Kidney glomerular epithelial cell (primary cell): Measurements from ENCODE around the gene GFRA1.

Source experiments
- DNase-seq: peaks from one replicate; lab custom pipeline; 2025; lab: John Stamatoyannopoulos, UW

GFRA1 gene

DNA sequence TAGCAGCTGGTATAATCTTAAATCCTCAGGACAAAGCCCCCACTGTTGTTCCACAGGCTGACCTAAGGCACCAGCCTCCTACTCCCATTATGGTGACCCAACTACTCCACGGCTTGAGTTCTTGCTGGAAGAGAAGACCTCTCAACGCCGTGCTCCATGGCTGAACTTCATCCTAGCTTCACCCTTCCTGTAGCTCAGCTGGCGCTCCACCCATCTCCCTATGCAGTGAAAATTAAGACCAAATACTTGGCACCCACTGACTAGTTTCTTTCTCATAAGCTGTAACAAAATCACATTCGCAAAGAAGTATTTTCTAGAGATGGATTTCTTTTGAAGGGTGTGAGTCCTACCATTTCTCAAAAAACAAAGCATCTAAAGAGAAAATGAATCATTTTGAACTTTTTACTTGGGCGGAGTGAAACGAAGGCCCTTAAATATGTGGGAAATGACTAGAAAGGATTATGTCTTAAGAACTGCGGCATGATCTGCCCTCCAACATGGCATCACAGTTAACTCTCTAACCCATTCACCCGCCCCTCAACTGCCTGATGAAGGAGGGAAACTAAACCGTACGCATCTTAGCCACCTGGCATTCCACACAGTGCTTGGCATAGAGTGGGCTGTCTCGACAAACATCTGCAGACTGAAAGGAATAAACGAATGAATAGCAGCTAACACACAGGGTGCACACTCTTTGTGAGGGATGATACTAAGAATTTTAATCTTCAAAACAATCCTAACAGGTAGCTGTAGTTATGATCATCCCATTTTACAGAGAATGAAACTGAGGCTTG, 32.7 kb downstream of the GFRA1 start:
- no peak for DNase-seq

GRCh38 chr10:116239229-116239628, 33.8 kb downstream of the GFRA1 start:
- no peak for DNase-seq

GRCh38 chr10:116237970-116238369, 35.0 kb downstream of the GFRA1 start:
- no peak for DNase-seq

- no peak for DNase-seq
Measured at GRCh38 chr10:116237260-116237659, 35.7 kb downstream of the GFRA1 start.

DNA sequence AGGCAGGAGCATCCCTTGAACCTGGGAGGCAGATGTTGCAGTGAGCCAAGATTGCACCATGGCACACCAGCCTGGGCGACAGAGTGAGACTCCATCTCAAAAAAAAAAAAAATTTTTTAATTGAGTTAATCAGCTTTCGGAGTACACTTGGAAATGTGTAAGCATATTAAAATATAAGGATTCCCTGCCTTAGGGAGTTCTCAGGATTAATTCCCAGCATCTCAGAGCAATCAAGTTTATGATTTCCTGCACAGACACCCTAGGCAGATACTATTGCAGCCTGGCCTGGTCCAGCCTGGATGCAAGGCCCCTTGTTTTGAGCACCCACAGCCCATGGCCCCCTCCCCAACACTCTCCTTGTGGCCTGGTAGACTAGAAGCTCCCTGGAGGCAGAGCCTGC, 39.8 kb downstream of the GFRA1 start:
- DNase-seq = no peak

DNA sequence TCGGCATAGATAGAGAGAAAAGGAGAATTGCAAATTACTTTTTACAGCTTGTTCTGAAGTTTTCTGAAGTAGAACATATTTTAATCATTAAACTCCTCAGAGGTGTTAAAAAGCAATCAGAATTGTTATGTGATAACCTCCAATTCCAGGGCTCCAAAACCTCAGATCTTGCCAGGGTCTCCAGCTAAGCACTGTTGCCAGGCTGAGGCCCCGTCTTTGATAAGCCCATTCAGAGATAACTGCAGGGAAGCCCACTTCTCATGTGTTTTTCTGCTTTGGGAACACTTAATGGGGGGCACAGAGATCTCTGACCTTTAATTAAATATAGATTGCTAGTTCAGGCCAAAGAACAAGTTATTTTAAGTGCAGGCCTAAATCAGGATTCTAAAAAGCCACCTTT, 40.4 kb downstream of the GFRA1 start:
- DNase-seq = no peak

GRCh38 chr10:116226766-116227165, 46.2 kb downstream of the GFRA1 start:
- DNase-seq = no peak

DNA sequence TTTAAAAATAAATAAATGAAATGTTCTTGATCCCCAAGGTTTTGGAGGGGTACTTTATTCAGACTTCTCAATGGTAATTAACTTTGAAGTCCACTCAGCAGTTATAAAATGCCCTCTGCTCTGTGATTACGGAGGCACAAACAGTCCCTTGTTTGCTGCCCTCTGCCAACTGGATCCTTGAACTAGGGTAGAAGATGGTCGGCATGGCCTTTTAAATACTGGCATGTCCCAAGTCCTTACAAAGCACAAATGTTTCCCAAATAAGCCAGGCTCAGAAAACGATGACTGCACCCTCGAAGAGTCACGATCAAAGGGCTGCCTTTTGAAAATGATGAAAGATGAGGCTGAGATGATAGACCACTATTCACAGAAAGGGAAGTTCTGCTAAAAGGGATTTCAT, 47.0 kb downstream of the GFRA1 start:
- DNase-seq = no peak

GRCh38 chr10:116223289-116223688, 49.7 kb downstream of the GFRA1 start:
- no peak for DNase-seq

DNA sequence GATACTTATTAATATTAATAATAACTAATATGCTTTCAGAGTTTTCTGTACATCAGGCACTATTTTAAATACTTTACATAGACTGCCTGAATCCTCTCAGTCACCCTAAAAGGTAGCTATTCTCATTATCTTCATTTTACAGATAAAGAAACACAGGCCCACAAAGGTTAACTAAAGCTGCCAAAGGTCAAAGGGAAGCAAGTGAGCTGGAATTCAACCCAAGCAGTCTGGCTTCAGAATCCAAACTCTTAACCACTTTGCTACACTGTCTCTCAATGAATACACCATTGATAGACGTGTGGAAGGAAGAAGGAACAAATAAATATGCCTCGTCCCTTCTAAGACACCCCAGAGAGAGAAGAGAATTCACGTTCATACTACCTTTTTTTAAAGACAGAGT, 52.0 kb downstream of the GFRA1 start:
- no peak for DNase-seq

GRCh38 chr10:116216676-116217075, 56.3 kb downstream of the GFRA1 start:
- DNase-seq = peak; percentile 35

GRCh38 chr10:116215651-116216050, 57.4 kb downstream of the GFRA1 start:
- DNase-seq = no peak

DNA sequence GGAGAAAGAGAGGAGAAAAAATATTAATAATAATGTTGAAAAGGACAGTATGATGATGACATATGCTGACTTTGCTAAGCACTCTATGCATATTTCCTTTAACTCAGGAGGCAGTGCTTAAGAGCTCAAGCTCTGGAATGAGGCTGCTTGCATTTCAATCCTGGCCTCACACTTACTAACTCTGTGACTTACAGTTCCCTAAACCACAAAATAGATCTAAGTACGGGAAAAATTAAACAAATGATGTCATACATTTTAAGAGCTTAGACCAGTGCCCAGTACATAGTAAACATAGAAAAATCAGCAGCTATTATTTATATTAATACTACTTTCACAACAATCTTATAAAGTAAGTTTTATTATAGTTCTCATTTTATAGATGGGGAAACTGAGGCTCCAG, 61.3 kb downstream of the GFRA1 start:
- peak; percentile 37 for DNase-seq

DNA sequence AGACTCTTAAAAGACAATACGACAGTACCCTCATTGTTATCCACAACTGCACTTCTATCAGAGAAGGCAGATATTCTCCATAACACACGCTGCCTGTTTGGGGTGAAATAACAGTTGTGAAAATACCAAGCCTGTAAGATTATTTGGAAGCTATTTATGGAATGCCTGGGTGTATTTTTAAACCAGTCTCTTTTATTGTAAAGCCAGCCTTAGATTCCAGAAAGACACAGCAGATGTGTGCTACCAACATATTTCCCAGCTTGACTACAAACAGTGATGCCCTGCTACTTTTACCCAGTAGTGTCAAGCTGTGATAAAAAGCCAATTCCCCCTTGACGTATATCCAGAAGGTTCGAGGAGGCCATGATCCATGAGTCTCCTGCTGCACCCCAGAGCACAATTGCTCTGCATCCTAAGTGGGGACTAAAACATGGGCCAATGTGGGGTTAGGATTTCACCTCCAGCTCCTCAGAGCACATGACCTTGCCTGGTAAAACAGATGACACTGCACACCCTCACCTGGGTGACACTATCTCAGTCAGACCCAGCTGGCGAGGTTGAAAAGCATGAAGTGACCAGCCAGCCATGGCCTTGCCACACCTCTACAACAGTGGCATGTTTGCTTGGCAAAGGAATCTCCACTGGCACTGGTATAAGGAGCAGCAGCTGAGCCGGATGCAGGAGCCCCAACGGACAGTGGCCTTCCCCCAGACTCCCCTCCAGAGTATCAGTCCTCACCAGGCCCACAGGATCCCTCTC, 62.2 kb downstream of the GFRA1 start:
- no peak for DNase-seq

DNA sequence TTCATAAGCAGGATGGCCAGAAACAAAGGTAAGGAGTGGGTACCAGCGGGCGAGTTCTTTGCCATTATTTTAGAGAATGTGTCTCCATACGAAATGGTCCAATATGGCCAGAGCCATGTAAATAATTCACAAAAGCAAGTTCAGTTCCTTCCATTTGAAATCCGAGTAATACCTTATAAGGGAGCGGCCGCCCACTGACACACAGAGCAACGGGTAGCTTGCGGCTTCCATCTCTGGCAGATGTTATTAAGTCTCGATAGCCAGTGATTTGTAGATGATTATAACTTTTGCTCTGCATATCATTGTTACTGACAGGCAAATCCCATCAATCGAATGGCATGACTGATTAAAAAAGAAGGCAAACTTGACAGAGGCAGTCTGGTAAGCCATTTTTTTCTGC, 63.2 kb downstream of the GFRA1 start:
- no peak for DNase-seq

DNA sequence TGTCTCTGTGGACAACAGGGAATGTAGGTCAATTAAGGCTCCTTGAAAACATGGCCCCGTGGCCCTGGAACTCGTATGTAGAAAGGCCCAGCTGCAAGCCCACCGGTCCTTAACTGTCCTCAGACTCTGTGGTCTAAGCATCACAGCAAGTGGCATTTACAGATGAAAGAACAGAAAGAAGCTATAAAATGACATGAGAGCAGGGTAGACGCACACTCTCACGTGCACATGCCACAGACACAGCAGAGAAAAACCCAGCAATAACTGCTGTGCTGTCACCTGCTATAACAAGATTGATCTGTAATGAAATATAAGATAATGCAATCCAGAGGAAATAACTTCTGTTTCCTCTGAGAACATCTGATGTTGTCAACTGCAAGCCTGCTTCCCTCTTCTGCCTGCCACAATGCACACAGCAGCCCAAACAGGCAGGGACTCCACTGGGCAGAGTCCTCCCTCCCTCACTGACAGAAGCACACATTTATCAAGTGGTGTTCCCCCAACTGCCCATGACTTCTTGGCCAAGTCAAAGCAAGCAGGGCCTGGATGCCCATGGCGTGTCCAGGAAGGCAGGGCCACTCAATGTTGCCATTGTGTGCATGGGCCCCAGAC, 63.9 kb downstream of the GFRA1 start:
- no peak for DNase-seq

DNA sequence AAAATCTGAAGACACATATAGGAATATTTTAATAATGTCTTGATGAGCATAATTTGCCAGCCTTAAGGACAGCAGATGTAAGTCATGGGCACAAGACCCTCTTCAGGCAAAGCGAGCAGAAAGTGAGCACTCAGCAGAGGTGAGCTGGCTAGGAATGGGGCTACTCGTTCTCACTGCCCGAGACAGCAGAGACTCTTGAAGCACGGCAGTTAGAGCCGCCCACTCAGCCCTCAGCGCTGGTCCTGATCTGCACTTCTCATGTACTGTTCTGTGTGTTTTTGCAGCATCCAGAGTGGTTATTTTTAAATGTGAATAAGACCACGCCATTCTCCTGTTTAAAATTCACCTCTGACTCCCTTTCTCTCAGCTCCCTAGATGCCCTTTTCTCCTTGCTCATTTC, 65.3 kb downstream of the GFRA1 start:
- DNase-seq = no peak

DNA sequence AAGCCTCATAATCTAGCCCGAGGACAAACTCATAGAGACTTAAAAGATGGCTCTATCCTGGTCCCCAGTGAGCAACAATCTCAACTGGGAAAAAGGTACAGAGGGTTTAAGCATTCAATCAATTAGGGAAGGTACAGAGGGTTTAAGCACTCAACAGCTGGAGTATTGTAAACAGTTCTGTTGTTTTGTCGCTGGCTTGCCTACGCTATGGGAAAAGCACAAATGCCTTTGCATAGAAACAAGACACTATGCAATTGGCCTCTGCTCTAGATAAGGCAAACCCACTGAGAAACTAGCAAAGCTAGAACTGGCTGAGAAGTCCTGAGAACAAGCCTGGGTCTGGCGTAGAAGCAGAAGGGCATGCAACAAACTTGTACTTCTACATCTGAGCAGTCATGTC, 69.3 kb downstream of the GFRA1 start:
- DNase-seq = no peak

GRCh38 chr10:116201670-116202430, 71.2 kb downstream of the GFRA1 start:
- no peak for DNase-seq

- DNase-seq = peak; percentile 84
Measured at GRCh38 chr10:116201011-116201410, 72.0 kb downstream of the GFRA1 start.

- no peak for DNase-seq
Measured at GRCh38 chr10:116198676-116199035, 74.3 kb downstream of the GFRA1 start.

DNA sequence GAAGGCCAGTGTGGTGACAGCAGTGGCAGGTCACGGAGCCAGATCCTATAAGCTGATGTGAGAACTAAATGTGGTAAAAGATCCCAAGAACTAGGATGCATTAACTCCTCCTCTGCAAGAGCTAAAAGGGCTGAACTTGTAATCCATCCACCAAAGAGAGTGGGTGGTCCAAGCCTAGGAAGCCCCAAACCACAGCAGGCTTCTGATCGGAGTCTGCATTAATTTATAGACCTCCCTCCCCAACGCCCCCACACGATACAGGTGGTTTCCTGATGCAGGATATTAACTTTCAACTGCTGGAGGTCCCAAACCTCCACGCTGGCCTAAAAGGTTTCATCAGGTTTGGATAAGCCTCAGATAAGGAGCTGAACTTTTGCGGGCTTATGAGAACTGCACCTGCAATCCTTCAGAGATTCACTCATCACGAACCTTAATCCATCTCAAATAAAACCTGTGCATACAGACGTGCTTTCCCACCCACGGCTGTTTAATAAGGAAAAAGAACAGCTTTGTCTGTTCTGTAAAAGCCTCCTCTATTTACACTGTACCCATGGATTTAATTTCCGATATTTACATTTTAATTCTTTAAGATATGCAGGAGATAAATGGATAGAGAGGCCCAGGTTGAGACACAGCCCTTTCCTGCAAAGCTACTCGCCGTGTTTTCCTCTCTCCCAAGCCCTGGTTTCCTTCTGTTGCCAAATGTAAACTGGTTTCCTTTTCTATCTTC, 74.9 kb downstream of the GFRA1 start:
- DNase-seq = no peak
